HT1080 (cell line): Measurements from ENCODE around the gene ASPA. TPM values are rescaled to one million over a fixed set of nuclear protein-coding genes. Genes with fewer than 3 reads are reported as not detected.

Source experiments
- DNase-seq: peaks from one replicate; pipeline ENCODE4 v3.0.0-alpha.2; 2015; ENCODE audit warnings: low read depth
- total RNA-seq: library from RNA; depleted of rRNA; stranded (reverse); fragments of >200 nt; shearing (Covaris generic); gene quantifications from 2 replicates; pipeline ENCODE4 v1.2.3, GENCODE V29; 2014; rRNA removed

ASPA gene
- total RNA-seq, 1 experiment from 2014 or later: not detected

GRCh38 chr17:3533752-3534151, 58.0 kb downstream of the ASPA start:
- DNase-seq: no peak

GRCh38 chr17:3534881-3535252, 59.1 kb downstream of the ASPA start:
- peak; percentile 13 for DNase-seq

DNA sequence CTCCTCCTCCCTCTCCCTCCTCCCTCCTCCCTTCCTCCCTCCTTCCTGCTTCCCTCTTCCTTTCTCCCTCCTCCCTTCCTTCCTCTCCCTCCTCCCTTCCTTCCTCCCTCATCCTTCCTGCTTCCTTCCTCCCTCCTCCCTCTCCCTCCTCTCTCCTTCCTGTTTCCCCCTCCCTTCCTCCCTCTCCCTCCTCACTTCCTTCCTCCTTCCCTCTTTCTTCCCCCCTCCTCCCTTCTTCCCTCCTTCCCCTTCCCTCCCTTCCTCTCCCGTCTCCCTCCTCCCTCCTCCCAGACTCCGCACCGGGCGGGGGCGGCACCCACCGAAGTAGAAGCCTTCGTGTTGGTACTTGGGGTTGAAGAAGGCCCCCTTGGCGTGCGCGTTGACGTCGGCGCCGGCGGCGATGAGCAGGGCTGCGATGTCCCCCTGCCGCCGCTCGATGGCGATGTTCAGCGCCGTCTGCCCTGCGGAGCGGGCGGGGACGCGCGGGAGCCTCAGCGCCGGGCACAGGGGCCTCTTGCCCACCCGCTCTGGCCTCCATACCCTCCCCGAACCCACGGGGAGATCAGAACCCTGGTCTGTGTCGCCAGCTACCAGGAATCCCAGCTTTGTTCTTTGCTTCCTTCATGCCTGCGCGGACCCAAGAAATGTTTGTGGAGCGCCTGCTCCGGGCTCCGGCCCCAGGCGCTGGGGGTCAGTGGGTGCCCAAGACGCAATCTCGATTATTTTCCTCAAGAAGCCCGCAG, 59.6 kb downstream of the ASPA start:
- DNase-seq: no peak

DNA sequence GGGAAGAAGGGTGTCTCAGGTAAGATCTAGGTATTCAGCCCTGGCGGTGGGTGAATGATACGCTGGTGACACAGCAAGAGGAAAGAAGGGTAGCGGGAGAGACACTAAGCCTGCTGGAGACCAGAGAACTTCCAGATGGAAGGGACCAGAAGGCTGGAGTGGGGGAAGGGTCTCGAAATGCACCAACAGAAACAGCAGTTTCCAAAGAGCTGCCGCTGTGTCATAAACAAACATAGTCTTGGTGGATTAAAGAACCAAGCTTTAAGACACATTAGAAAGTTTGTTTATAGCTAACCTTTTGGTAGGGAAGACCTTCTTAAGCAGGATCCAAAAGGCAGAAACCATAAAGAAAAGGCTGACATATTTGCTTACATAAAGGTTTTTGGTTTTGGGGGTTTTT, 60.9 kb downstream of the ASPA start:
- DNase-seq: no peak

DNA sequence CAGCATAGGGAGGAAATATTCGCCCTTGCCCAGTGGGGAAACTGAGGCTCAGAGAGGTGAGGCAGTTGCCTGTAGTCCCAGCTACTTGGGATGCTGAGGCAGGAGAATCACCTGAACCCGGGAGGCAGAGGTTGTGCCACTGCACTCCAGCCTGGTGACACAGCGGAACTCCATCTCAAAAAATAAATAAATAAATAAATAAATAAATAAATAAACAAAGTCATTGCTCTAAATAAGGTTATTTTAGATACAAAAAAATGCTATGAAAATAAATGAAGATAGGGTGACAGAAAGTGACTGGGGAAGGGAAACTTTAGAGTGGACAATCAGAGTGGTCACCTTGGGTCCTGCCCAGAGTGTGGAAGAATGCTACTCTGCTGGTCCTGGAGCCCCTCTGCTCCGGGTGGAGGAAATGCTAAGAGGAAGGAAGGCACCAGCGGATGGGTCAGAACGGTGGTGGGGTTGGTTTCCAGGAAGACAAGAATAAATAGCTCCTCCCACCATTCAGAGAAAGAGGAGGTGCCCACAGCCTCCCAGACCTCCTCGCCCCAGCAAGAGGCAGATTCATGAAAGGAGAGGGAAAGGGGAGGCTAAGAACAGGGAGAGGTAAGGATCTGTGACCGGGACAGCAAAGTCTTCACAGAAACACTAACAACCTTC, 64.2 kb downstream of the ASPA start:
- DNase-seq: no peak

- no peak for DNase-seq
Measured at GRCh38 chr17:3542410-3543088, 66.8 kb downstream of the ASPA start.

DNA sequence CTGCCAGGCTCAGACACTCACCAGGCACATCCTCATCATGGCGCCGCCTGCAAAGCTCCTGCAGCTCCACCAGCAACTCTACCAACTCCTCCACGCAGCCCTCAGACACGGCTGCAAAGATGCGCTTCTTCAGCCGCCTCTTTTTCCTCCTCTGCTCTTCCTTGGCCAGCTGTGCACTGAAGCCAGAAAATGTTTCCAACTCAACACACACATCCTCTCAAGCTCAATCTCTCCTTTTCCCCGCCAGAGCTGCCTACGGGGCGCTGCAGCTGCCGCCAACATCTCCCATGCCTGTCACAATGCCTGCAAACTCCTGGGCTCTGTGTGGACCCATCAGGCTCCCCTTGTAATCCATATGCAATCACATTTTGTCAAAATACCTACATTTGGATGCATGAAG, 67.7 kb downstream of the ASPA start:
- no peak for DNase-seq

DNA sequence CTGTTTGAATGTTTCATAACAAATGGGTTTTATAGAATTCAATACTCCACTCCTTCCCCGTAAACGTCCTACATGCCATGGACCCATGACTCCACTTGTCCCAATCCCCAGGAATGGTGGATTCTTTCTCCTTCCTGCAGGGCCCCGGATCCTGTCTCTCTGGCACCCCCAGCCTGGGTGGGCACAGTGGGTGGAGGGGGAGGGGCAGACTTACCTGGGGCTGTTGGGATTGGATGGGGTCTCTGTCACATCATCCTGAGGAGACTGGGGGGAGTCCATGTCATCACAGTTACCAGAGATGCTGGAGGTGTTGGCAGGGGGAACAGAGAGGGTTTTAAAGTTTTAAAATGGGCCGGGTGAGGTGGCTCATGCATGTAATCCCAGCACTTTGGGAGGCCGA, 68.6 kb downstream of the ASPA start:
- DNase-seq: no peak

DNA sequence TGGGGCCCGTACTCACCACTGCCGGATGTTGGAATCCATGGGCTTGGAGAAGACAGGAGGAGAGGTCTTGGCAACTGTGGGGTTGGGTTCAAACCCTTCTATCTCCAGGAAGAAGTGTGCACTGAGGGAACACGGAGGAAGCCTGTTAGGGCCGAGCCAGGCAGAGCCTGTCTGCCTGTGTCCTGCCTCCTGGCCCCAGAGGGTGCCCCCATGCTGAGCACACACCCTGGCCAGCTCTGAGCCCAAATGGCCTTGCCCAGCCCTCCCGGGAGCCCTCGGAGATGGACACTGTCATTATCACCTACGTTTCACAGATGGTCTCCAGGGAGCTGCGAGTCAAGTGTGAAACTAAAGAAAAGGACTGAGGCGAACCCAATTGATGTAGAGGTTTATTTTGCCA, 69.4 kb downstream of the ASPA start:
- DNase-seq: no peak

- no peak for DNase-seq
Measured at GRCh38 chr17:3546521-3546920, 70.7 kb downstream of the ASPA start.

- DNase-seq: no peak
Measured at GRCh38 chr17:3546997-3547396, 71.2 kb downstream of the ASPA start.

DNA sequence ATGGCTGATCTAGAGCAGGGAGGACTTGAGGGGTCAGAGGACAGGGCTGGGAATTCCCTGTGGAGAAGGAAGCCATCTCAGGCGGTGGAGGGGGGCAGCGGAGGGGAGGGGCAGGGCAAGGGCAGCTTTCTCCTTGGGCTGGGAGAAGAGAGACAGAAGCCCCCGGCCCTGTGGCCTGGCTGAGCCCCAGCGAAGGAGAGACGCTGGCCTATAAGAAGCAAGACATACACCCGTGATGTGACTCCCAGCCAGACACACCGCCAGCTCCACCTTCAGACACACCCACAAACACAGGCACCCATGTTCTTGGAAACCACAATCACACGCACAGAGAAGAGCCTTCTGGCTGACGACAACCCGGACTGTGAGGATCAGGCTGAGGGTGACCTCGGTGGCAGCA, 71.8 kb downstream of the ASPA start:
- DNase-seq: no peak

GRCh38 chr17:3549610-3550162, 73.9 kb downstream of the ASPA start:
- no peak for DNase-seq

GRCh38 chr17:3551189-3551588, 75.4 kb downstream of the ASPA start:
- DNase-seq: no peak

DNA sequence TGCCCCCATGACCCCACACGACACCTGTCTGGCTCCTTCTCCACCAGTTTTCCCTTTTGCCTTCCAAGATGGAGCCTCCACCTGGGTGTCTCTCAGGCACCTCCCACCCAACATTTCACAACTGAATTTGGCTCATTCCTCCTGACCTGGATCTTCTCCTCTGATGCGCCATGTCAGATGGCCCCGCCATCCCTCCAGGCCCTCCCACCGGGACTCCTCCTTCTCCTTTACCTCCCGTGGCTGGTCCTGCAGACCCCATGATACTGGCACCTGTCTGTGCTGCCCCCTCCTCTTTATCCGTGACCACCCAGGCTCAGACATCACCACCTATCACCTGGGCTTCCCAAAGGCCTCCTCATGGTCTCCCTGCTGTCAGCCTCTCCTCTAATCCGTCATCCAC, 77.1 kb downstream of the ASPA start:
- DNase-seq: no peak

Other genes starting within 250 kb of the ASPA start
- gene OR3A1, start 177.6 kb upstream of the ASPA start, total RNA-seq: not detected in 2 replicates
- not detected in 2 replicates for gene OR3A2, start 89.7 kb upstream of the ASPA start, total RNA-seq
- gene OR1E1, start 77.6 kb upstream of the ASPA start, total RNA-seq: not detected in 2 replicates
- gene OR3A3, start 64.6 kb upstream of the ASPA start, total RNA-seq: not detected in 2 replicates
- not detected in 2 replicates for gene OR1E2, start 42.2 kb upstream of the ASPA start, total RNA-seq
- not detected in 2 replicates for gene SPATA22, start 4.2 kb upstream of the ASPA start, total RNA-seq
- gene TRPV3, start 81.8 kb downstream of the ASPA start, total RNA-seq: 0.02 and 0.07 TPM in 2 replicates
- 1.2 and 1.3 TPM in 2 replicates for gene TRPV1, start 133.4 kb downstream of the ASPA start, total RNA-seq
- gene SHPK, start 160.3 kb downstream of the ASPA start, total RNA-seq: 24.7 and 31.2 TPM in 2 replicates
- 29.4 and 30.2 TPM in 2 replicates for gene CTNS, start 160.8 kb downstream of the ASPA start, total RNA-seq
- gene TAX1BP3, start 192.6 kb downstream of the ASPA start, total RNA-seq: 245 and 272 TPM in 2 replicates
- 36.8 and 69.7 TPM in 2 replicates for gene EMC6, start 192.8 kb downstream of the ASPA start, total RNA-seq
- gene P2RX5, start 220.2 kb downstream of the ASPA start, total RNA-seq: 11.7 and 15.9 TPM in 2 replicates
- 27.9 and 28.1 TPM in 2 replicates for gene HASPIN, start 247.9 kb downstream of the ASPA start, total RNA-seq